HepG2 (cell line): ENCODE results near the gene TTC39B. TPM values are rescaled to one million over a fixed set of nuclear protein-coding genes. Genes with fewer than 3 reads are reported as not detected.

ENCODE experiments used
- CBX5 ChIP-seq: sonication (generic); formaldehyde crosslinking; IDR thresholded peaks from 2 replicates; pipeline ENCODE4 v1.4.0; 2020; ENCODE audit warnings: missing genetic modification reagents, borderline replicate concordance
- DPF2 ChIP-seq: sonication (generic); formaldehyde crosslinking; IDR thresholded peaks from 2 replicates; pipeline ENCODE4 v1.4.0; 2020; ENCODE audit warnings: mild to moderate bottlenecking, low read depth, missing genetic modification reagents, borderline replicate concordance
- E2F2 ChIP-seq: sonication (generic); formaldehyde crosslinking; IDR thresholded peaks from 2 replicates; pipeline ENCODE4 v1.4.0; 2020; ENCODE audit warnings: missing genetic modification reagents, borderline replicate concordance
- FOXA3 ChIP-seq: IDR thresholded peaks from 2 replicates; pipeline ENCODE4 v1.6.1; 2016; ENCODE audit warnings: missing genetic modification reagents, missing compliant biosample characterization
- FOXC1 ChIP-seq: sonication (generic); formaldehyde crosslinking; IDR thresholded peaks from 2 replicates; pipeline ENCODE4 v1.8.0; 2022; ENCODE audit warnings: mild to moderate bottlenecking, missing genetic modification reagents, borderline replicate concordance
- HINFP ChIP-seq: sonication (generic); formaldehyde crosslinking; IDR thresholded peaks from 2 replicates; pipeline ENCODE4 v1.4.0; 2020; ENCODE audit warnings: low read depth, mild to moderate bottlenecking, missing genetic modification reagents
- NCOA1 ChIP-seq: sonication (generic); formaldehyde crosslinking; IDR thresholded peaks from 2 replicates; pipeline ENCODE4 v1.9.0; 2021; ENCODE audit warnings: missing genetic modification reagents
- NR1H2 ChIP-seq: sonication (generic); formaldehyde crosslinking; IDR thresholded peaks from 2 replicates; pipeline ENCODE4 v1.8.1; 2022; ENCODE audit warnings: low read depth, missing genetic modification reagents, borderline replicate concordance
- PAX8 ChIP-seq: sonication (generic); formaldehyde crosslinking; IDR thresholded peaks from 2 replicates; pipeline ENCODE4 v1.8.0; 2022; ENCODE audit warnings: mild to moderate bottlenecking, missing genetic modification reagents, borderline replicate concordance
- RAD51 ChIP-seq: fragments of 450-650 bp; IDR thresholded peaks from 2 replicates; pipeline ENCODE4 v1.6.1; 2016; ENCODE audit warnings: borderline replicate concordance
- REL ChIP-seq: sonication (generic); formaldehyde crosslinking; conservative IDR thresholded peaks from 2 replicates; pipeline ENCODE4 v1.8.0; 2022; ENCODE audit warnings: mild to moderate bottlenecking, missing genetic modification reagents, moderate library complexity
- SKIL ChIP-seq: sonication (generic); formaldehyde crosslinking; IDR thresholded peaks from 2 replicates; pipeline ENCODE4 v1.8.0; 2022; ENCODE audit warnings: missing genetic modification reagents, mild to moderate bottlenecking, moderate library complexity, borderline replicate concordance
- ZC3H13 ChIP-seq: sonication (generic); formaldehyde crosslinking; IDR thresholded peaks from 2 replicates; pipeline ENCODE4 v1.8.1; 2023; ENCODE audit warnings: mild to moderate bottlenecking, missing genetic modification reagents, moderate library complexity
- ZKSCAN8 ChIP-seq: IDR thresholded peaks from 2 replicates; pipeline ENCODE4 v1.6.1; 2016; ENCODE audit warnings: borderline replicate concordance, missing genetic modification reagents, missing compliant biosample characterization
- ZNF225 ChIP-seq: sonication (generic); formaldehyde crosslinking; IDR thresholded peaks from 2 replicates; pipeline ENCODE4 v1.4.0; 2020; ENCODE audit warnings: mild to moderate bottlenecking, missing genetic modification reagents
- ZNF292 ChIP-seq: sonication (generic); formaldehyde crosslinking; IDR thresholded peaks from 2 replicates; pipeline ENCODE4 v1.8.1; 2022; ENCODE audit warnings: mild to moderate bottlenecking, low read depth, missing genetic modification reagents, borderline replicate concordance
- ZNF567 ChIP-seq: sonication (generic); formaldehyde crosslinking; IDR thresholded peaks from 2 replicates; pipeline ENCODE4 v1.8.1; 2023; ENCODE audit warnings: mild to moderate bottlenecking, missing genetic modification reagents, borderline replicate concordance
- ZNF605 ChIP-seq: sonication (generic); formaldehyde crosslinking; IDR thresholded peaks from 2 replicates; pipeline ENCODE4 v1.8.0; 2022; ENCODE audit warnings: mild to moderate bottlenecking, missing genetic modification reagents
- ZNF687 ChIP-seq: sonication (generic); formaldehyde crosslinking; IDR thresholded peaks from 2 replicates; pipeline ENCODE4 v1.5.1; 2020; ENCODE audit warnings: mild to moderate bottlenecking, missing genetic modification reagents, moderate library complexity
- ZSCAN12 ChIP-seq: sonication (generic); formaldehyde crosslinking; IDR thresholded peaks from 2 replicates; pipeline ENCODE4 v1.9.0; 2021; ENCODE audit warnings: mild to moderate bottlenecking, missing genetic modification reagents
- ZSCAN25 ChIP-seq: sonication (generic); formaldehyde crosslinking; IDR thresholded peaks from 2 replicates; pipeline ENCODE4 v1.8.0; 2022; ENCODE audit warnings: mild to moderate bottlenecking, missing genetic modification reagents
- polyA plus RNA-seq, 8 experiments: library from polyadenylated mRNA; depleted of rRNA in 3 of 8; stranded (reverse) in 7 of 8; unstranded in 1 of 8; fragments of >200 nt; fragmentation: Illumina TruSeq in 4 of 8; extraction: Trizol in 4 of 8; gene quantifications; 2 replicates each; pipeline versions ENCODE4 v1.2.1 to v1.2.3, GENCODE V29; 2011 to 2016; ENCODE audit warnings: low read depth in 4 of 8, missing spikeins in 1 of 8, mixed read lengths in 1 of 8; ENCODE audit not compliant: insufficient read depth in 1 of 8
- total RNA-seq, 5 experiments: library from RNA; depleted of rRNA; stranded (reverse); fragments of >200 nt; fragmentation: Illumina TruSeq; extraction: Trizol; gene quantifications; 2 replicates each; pipeline ENCODE4 v1.2.3, GENCODE V29; 2016; ENCODE audit warnings: low read depth in 1 of 5

Gene TTC39B
- total and polyA plus RNA-seq, 2 of the 13 experiments (the other 11 are each of a cell fraction or from before 2014, with no cell fraction given) = 14.3 to 19.4 TPM

- TF ChIP-seq HINFP (CRISPR knock-in tag) (no peak), RAD51 (no peak), ZNF687 (CRISPR knock-in tag) (peak; percentile 47), CBX5 (CRISPR knock-in tag) (no peak), ZNF292 (CRISPR knock-in tag) (peak; percentile 90), SKIL (CRISPR knock-in tag) (no peak), FOXA3 (CRISPR knock-in tag) (no peak), PAX8 (CRISPR knock-in tag) (no peak; the same call in 1 of the 2 replicates), ZSCAN25 (CRISPR knock-in tag) (no peak), ZNF605 (CRISPR knock-in tag) (no peak), NR1H2 (CRISPR knock-in tag) (no peak), NCOA1 (CRISPR knock-in tag) (no peak), DPF2 (CRISPR knock-in tag) (no peak), ZC3H13 (no peak), ZNF567 (CRISPR knock-in tag) (0 out of 2 replicates have a peak, but pooled peaks have one; percentile 9), REL (CRISPR knock-in tag) (no peak), ZNF225 (peak; percentile 48; the same call in 1 of the 2 replicates), ZSCAN12 (CRISPR knock-in tag) (0 out of 2 replicates have a peak, but pooled peaks have one; percentile 16), FOXC1 (CRISPR knock-in tag) (no peak), E2F2 (CRISPR knock-in tag) (no peak), ZKSCAN8 (0 out of 2 replicates have a peak, but pooled peaks have one; percentile 25)
These were observed 804 bp downstream of the TTC39B start (continued) for GRCh38 chr9:15306068-15306756.
